HCT116 (cell line): ENCODE measurements around the gene CRIM1. TPM values are rescaled to one million over a fixed set of nuclear protein-coding genes. Genes with fewer than 3 reads are reported as not detected.

Experiments
- ATAC-seq: fragments of 200-7000 bp; cut with Tn5 transposase; 2 replicates; pipeline ENCODE4 v1.9.1; 2020; ENCODE audit warnings: mild to moderate bottlenecking, moderate library complexity
- BruUV-seq: library from RNA; stranded (reverse); fragments of 400-500 nt; replicated peaks from 2 replicates; lab custom pipeline; 2021; lab: Mats Ljungman, UMichigan
- CTCF ChIA-PET: fragments of 300-600 bp; sonication (Branson Sonifier 250); formaldehyde crosslinking; loops from one replicate; lab custom pipeline; 2021; ENCODE audit warnings: antibody characterized with exemption; lab: Charles Lee
- POLR2A ChIA-PET: fragments of 300-600, 350-600 bp; sonication (Branson Sonifier 250); formaldehyde crosslinking; loops from one replicate; lab custom pipeline; 2021; ENCODE audit warnings: antibody characterized with exemption; lab: Charles Lee
- RAD21 ChIA-PET, 2 experiments: fragments of 300-600 bp; sonication (Branson Sonifier 250); formaldehyde crosslinking; loops; one replicate each; lab custom pipeline; 2023; ENCODE audit warnings: low total read pairs in 2 of 2; ENCODE audit not compliant: uncharacterized antibody in 2 of 2, unreplicated experiment in 2 of 2, low non-redundant PET in 1 of 2; lab: Charles Lee
- DNase-seq: peaks from one replicate; pipeline ENCODE4 v3.0.0-alpha.2; 2010; ENCODE audit warnings: low read depth, low spot score
- H2AFZ ChIP-seq: fragments of 200-600 bp; shearing (Covaris generic), sonication (generic); 2 replicates; pipeline ENCODE4 v1.6.1; 2017; ENCODE audit warnings: low read depth, mixed run types, mixed read lengths, antibody characterized with exemption, low read length; ENCODE audit not compliant: poor library complexity, severe bottlenecking
- H3K27ac ChIP-seq: 2 replicates; pipeline ENCODE4 v1.5.1; 2012; ENCODE audit warnings: low read depth, low read length
- H3K27me3 ChIP-seq: fragments of 200-600 bp; sonication (generic); 2 replicates; pipeline ENCODE4 v1.6.1; 2016; ENCODE audit warnings: mixed run types, low read length, mixed read lengths; ENCODE audit not compliant: insufficient read depth
- H3K36me3 ChIP-seq, 2 experiments: fragments of 200-500 bp in 1 of 2; fragments of 200-600 bp in 1 of 2; sonication (Bioruptor generic) in 1 of 2; sonication (generic) in 1 of 2; 2 replicates each; pipeline versions ENCODE4 v1.5.1 to v1.6.1; 2014 to 2016; ENCODE audit warnings: low read length in 2 of 2, inconsistent platforms in 1 of 2, mixed read lengths in 1 of 2, mixed run types in 1 of 2; ENCODE audit not compliant: insufficient read depth in 2 of 2, control insufficient read depth in 1 of 2
- H3K4me1 ChIP-seq, 2 experiments: fragments of 200-600 bp in 1 of 2; sonication (generic) in 1 of 2; 2 replicates each; pipeline versions ENCODE4 v1.5.1 to v1.6.1; 2012 to 2017; ENCODE audit warnings: low read length in 2 of 2, inconsistent platforms in 1 of 2, mild to moderate bottlenecking in 1 of 2, mixed read lengths in 1 of 2, mixed run types in 1 of 2, moderate library complexity in 1 of 2; ENCODE audit not compliant: insufficient read depth in 2 of 2, control insufficient read depth in 1 of 2
- H3K4me2 ChIP-seq: fragments of 200-600 bp; sonication (generic); 2 replicates; pipeline ENCODE4 v1.6.1; 2017; ENCODE audit warnings: mixed run types, low read length, mixed read lengths
- H3K4me3 ChIP-seq, 2 experiments: fragments of 200-600 bp in 1 of 2; sonication (generic) in 1 of 2; replicated peaks in 1 of 2; 2 replicates each; pipeline ENCODE4 v1.5.1; 2011 to 2016; ENCODE audit warnings: low read length in 2 of 2, control low read depth in 1 of 2, low read depth in 1 of 2, mild to moderate bottlenecking in 1 of 2, mixed read lengths in 1 of 2, mixed run types in 1 of 2
- H3K79me2 ChIP-seq: fragments of 200-600 bp; sonication (generic); 2 replicates; pipeline ENCODE4 v1.6.1; 2017; ENCODE audit warnings: mild to moderate bottlenecking, mixed run types, low read length, moderate library complexity, mixed read lengths; ENCODE audit not compliant: insufficient read depth
- H3K9ac ChIP-seq: fragments of 200-600 bp; sonication (generic); 2 replicates; pipeline ENCODE4 v1.6.1; 2016; ENCODE audit warnings: low read length, mixed read lengths
- H3K9me2 ChIP-seq: fragments of 200-600 bp; sonication (generic), shearing (Covaris generic); 2 replicates; pipeline ENCODE4 v1.6.1; 2017; ENCODE audit warnings: mixed run types, mild to moderate bottlenecking, moderate library complexity; ENCODE audit not compliant: insufficient read depth
- H3K9me3 ChIP-seq, 2 experiments: fragments of 200-500 bp in 1 of 2; fragments of 200-600 bp in 1 of 2; sonication (Bioruptor generic) in 1 of 2; sonication (generic) in 1 of 2; 2 replicates each; pipeline ENCODE4 v1.6.1; 2014 to 2017; ENCODE audit warnings: low read length in 2 of 2, mixed read lengths in 2 of 2, inconsistent platforms in 1 of 2, low read depth in 1 of 2, mild to moderate bottlenecking in 1 of 2, mixed run types in 1 of 2, moderate library complexity in 1 of 2; ENCODE audit not compliant: control insufficient read depth in 1 of 2, insufficient read depth in 1 of 2
- H4K20me1 ChIP-seq: fragments of 200-600 bp; sonication (generic), shearing (Covaris generic); 2 replicates; pipeline ENCODE4 v1.6.1; 2017; ENCODE audit warnings: mixed run types, mild to moderate bottlenecking, moderate library complexity; ENCODE audit not compliant: insufficient read depth
- ELF1 ChIP-seq: IDR thresholded peaks from 2 replicates; pipeline ENCODE4 v1.6.1; 2012; ENCODE audit warnings: low read depth, borderline replicate concordance
- EZH2 ChIP-seq: fragments of 200-600 bp; sonication (generic); IDR thresholded peaks from 2 replicates; pipeline ENCODE4 v1.6.1; 2017; ENCODE audit warnings: antibody characterized with exemption, mixed run types
- EZH2phosphoT487 ChIP-seq: fragments of 200-600 bp; IDR thresholded peaks from 2 replicates; pipeline ENCODE4 v1.6.1; 2018; ENCODE audit warnings: antibody characterized with exemption, borderline replicate concordance
- POLR2A ChIP-seq: IDR thresholded peaks from 2 replicates; pipeline ENCODE4 v1.7.0; 2011; ENCODE audit warnings: borderline replicate concordance; ENCODE audit not compliant: insufficient read depth, insufficient read length; ENCODE audit errors: extremely low read depth
- POLR2AphosphoS5 ChIP-seq: IDR thresholded peaks from 2 replicates; pipeline ENCODE4 v1.6.1; 2011; ENCODE audit warnings: mild to moderate bottlenecking, low read depth, low read length, moderate library complexity
- SIN3A ChIP-seq: IDR thresholded peaks from 2 replicates; pipeline ENCODE4 v1.6.1; 2012; ENCODE audit warnings: low read depth
- SP1 ChIP-seq: IDR thresholded peaks from 2 replicates; pipeline ENCODE4 v1.6.1; 2012; ENCODE audit warnings: low read depth
- TCF7L2 ChIP-seq: IDR thresholded peaks from 2 replicates; pipeline ENCODE4 v1.7.0; 2011; ENCODE audit warnings: borderline replicate concordance, inconsistent platforms; ENCODE audit not compliant: insufficient read depth, insufficient read length; ENCODE audit errors: extremely low read depth
- YY1 ChIP-seq: IDR thresholded peaks from 2 replicates; pipeline ENCODE4 v1.6.1; 2011; ENCODE audit warnings: low read length, low read depth, moderate library complexity, mild to moderate bottlenecking; ENCODE audit not compliant: insufficient replicate concordance; ENCODE audit errors: extremely low read depth
- ZBTB33 ChIP-seq: IDR thresholded peaks from 2 replicates; pipeline ENCODE4 v1.6.1; 2011; ENCODE audit warnings: mild to moderate bottlenecking, low read length, moderate library complexity; ENCODE audit not compliant: insufficient replicate concordance; ENCODE audit errors: extremely low read depth
- ZFX ChIP-seq: fragments of 450-650 bp; IDR thresholded peaks from 2 replicates; pipeline ENCODE4 v1.6.1; 2017
- intact Hi-C: fragments of 100-400 bp; cut with micrococcal nuclease; formaldehyde crosslinking; loops from 2 replicates; pipeline ENCODE4 v1.10.0; 2022
- total RNA-seq: library from RNA; stranded (reverse); gene quantifications from one replicate; pipeline ENCODE4 v1.2.1, GENCODE V29; 2021; ENCODE audit not compliant: unreplicated experiment
- TF ChIP-seq, protein P1 (sequence below), 3 experiments: fragments of 200-600 bp in 1 of 3; sonication (generic) in 1 of 3; IDR thresholded peaks in 2 of 3; conservative IDR thresholded peaks in 1 of 3; 2 replicates each; pipeline ENCODE4 v1.5.1; 2012 to 2017; ENCODE audit warnings: low read depth in 2 of 3, low read length in 2 of 3, antibody characterized with exemption in 1 of 3, borderline replicate concordance in 1 of 3, control low read depth in 1 of 3, mild to moderate bottlenecking in 1 of 3, mixed read lengths in 1 of 3, mixed run types in 1 of 3, moderate library complexity in 1 of 3; ENCODE audit not compliant: insufficient read depth in 1 of 3
- TF ChIP-seq, protein P2 (sequence below): IDR thresholded peaks from 2 replicates; pipeline ENCODE4 v1.6.1; 2012; ENCODE audit warnings: low read depth

The CRIM1 gene
- total RNA-seq, 1 experiment from 2014 or later = 27.2 TPM

- TF ChIP-seq, protein P1, sequence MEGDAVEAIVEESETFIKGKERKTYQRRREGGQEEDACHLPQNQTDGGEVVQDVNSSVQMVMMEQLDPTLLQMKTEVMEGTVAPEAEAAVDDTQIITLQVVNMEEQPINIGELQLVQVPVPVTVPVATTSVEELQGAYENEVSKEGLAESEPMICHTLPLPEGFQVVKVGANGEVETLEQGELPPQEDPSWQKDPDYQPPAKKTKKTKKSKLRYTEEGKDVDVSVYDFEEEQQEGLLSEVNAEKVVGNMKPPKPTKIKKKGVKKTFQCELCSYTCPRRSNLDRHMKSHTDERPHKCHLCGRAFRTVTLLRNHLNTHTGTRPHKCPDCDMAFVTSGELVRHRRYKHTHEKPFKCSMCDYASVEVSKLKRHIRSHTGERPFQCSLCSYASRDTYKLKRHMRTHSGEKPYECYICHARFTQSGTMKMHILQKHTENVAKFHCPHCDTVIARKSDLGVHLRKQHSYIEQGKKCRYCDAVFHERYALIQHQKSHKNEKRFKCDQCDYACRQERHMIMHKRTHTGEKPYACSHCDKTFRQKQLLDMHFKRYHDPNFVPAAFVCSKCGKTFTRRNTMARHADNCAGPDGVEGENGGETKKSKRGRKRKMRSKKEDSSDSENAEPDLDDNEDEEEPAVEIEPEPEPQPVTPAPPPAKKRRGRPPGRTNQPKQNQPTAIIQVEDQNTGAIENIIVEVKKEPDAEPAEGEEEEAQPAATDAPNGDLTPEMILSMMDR (IDR thresholded peaks at IDR 0.05 in 2 of 3, conservative IDR thresholded peaks at IDR 0.05 in 1 of 3; ENCODE audit: borderline replicate concordance in 1 of 3, insufficient read depth in 1 of 3, low read depth in 2 of 3, low read length in 2 of 3) = no peak
- TF ChIP-seq POLR2AphosphoS5 (no peak), ELF1 (no peak), SP1 (no peak), POLR2A (no peak), YY1 (no peak), ZFX (no peak)
Measured at GRCh38 chr2:36573165-36573564, 217.6 kb downstream of the CRIM1 start (continued).

GRCh38 chr2:36574560-36574959 lies 219.0 kb downstream of the CRIM1 start:
- ATAC-seq = no peak
- peaks cover 7% of the 10 kb centered on the region for H3K79me2 ChIP-seq
- intact Hi-C loops = no loop called here
- peaks cover 3 to 6% of the 10 kb centered on the region in 2 experiments; a peak in 3 of 4 replicates for H3K4me1 ChIP-seq
- H3K4me3 ChIP-seq = no peak overlapping the region
- RAD21 ChIA-PET = no interaction called here
- H3K9ac ChIP-seq = no peak overlapping the region
- no peak overlapping the region for H2AFZ ChIP-seq
- CTCF ChIA-PET = no interaction called here
- no peak overlapping the region for H3K4me2 ChIP-seq
- POLR2A ChIA-PET = no interaction called here
- peaks cover 13 to 23% of the 10 kb centered on the region in 2 experiments; a peak in 3 of 4 replicates for H3K36me3 ChIP-seq
- no peaks in the 10 kb centered on the region for H3K27me3 ChIP-seq
- H4K20me1 ChIP-seq = no peaks in the 10 kb centered on the region; the same call in 1 of the 2 replicates
- no TSS peak for BruUV-seq
- H3K27ac ChIP-seq = no peak overlapping the region
- no peaks in the 10 kb centered on the region for H3K9me2 ChIP-seq
- no peaks in the 10 kb centered on the region for H3K9me3 ChIP-seq
- DNase-seq = no peak
- TF ChIP-seq TCF7L2 (no peak), POLR2AphosphoS5 (no peak), EZH2phosphoT487 (no peak), ZBTB33 (no peak), POLR2A (no peak), SIN3A (no peak), EZH2 (no peak)
- TF ChIP-seq, protein P2, sequence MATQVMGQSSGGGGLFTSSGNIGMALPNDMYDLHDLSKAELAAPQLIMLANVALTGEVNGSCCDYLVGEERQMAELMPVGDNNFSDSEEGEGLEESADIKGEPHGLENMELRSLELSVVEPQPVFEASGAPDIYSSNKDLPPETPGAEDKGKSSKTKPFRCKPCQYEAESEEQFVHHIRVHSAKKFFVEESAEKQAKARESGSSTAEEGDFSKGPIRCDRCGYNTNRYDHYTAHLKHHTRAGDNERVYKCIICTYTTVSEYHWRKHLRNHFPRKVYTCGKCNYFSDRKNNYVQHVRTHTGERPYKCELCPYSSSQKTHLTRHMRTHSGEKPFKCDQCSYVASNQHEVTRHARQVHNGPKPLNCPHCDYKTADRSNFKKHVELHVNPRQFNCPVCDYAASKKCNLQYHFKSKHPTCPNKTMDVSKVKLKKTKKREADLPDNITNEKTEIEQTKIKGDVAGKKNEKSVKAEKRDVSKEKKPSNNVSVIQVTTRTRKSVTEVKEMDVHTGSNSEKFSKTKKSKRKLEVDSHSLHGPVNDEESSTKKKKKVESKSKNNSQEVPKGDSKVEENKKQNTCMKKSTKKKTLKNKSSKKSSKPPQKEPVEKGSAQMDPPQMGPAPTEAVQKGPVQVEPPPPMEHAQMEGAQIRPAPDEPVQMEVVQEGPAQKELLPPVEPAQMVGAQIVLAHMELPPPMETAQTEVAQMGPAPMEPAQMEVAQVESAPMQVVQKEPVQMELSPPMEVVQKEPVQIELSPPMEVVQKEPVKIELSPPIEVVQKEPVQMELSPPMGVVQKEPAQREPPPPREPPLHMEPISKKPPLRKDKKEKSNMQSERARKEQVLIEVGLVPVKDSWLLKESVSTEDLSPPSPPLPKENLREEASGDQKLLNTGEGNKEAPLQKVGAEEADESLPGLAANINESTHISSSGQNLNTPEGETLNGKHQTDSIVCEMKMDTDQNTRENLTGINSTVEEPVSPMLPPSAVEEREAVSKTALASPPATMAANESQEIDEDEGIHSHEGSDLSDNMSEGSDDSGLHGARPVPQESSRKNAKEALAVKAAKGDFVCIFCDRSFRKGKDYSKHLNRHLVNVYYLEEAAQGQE = no peak
- TF ChIP-seq, protein P1 (IDR thresholded peaks at IDR 0.05 in 2 of 3, conservative IDR thresholded peaks at IDR 0.05 in 1 of 3; ENCODE audit: borderline replicate concordance in 1 of 3, insufficient read depth in 1 of 3, low read depth in 2 of 3, low read length in 2 of 3) = no peak
